Measurements from ENCODE around the gene ENTPD8.
"Not testable (repeated sequence)": the region's sequence is repeated elsewhere in the genome, so short reads cannot be mapped to it uniquely, and the experiment has no call there.

ENTPD8 gene

GRCh38 chr9:137474271-137474670, 33.1 kb upstream of the ENTPD8 start:
- no peak for DNase-seq

DNA sequence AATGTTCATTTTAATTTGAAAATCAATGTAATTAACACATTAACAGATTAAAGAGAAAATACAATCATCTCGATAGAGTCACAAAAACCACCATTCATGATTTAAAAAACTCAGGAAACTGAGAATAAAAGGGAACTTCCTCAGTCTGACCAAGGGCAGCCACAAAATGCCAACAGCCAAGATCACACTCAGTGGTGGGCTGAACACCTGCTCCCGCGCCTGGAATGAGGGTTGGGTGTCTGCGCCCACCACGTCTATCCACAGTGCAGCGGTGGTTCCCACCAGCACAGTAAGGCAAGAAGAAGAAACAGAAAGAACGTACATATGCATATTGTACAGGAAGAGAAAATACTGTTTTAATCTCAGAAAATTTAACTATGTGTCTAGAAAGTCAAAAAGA, 29.6 kb upstream of the ENTPD8 start:
- no peak for DNase-seq

GRCh38 chr9:137467896-137468295, 26.7 kb upstream of the ENTPD8 start:
- no peak for DNase-seq

- DNase-seq = no peak
Measured at GRCh38 chr9:137467161-137467581, 26.0 kb upstream of the ENTPD8 start.

- not testable (repeated sequence) for DNase-seq
Measured at GRCh38 chr9:137466389-137467085, 25.4 kb upstream of the ENTPD8 start.

DNA sequence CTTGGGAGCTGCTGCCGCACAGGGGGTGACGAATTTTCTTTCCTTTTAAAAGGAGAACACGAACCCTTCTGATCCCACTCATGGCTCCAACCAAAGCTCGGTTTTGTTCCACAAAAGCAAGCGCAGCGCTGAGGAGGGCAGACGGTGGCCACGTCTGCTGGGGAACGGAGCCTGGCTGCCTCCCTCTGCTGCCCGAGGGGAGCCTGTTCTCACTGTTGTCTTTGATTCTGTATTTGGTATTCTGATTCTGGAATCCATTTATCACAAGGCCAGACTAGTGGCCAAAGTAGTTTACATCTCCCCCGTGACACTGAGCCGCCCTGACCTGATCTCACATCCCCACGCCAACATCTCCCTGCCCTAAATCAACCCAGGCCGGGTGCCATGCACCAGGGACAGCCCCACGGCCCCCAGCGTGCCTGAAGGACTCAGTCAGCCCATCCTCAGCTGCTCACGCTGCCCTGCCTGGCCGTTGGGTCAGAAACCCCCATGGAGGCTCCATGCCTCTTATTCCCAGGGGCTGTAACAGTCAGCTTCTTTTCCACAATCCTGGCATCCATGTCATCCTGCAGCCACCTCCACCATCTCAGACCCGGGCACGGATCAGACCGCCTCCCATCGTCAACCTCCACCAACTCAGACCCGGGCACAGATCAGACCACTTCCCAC, 24.7 kb upstream of the ENTPD8 start:
- DNase-seq = no peak

- no peak for DNase-seq
Measured at GRCh38 chr9:137465000-137465719, 24.0 kb upstream of the ENTPD8 start.

- no peak for DNase-seq
Measured at GRCh38 chr9:137464291-137464999, 23.3 kb upstream of the ENTPD8 start.

- no peak for DNase-seq
Measured at GRCh38 chr9:137463931-137464290, 22.8 kb upstream of the ENTPD8 start.

DNA sequence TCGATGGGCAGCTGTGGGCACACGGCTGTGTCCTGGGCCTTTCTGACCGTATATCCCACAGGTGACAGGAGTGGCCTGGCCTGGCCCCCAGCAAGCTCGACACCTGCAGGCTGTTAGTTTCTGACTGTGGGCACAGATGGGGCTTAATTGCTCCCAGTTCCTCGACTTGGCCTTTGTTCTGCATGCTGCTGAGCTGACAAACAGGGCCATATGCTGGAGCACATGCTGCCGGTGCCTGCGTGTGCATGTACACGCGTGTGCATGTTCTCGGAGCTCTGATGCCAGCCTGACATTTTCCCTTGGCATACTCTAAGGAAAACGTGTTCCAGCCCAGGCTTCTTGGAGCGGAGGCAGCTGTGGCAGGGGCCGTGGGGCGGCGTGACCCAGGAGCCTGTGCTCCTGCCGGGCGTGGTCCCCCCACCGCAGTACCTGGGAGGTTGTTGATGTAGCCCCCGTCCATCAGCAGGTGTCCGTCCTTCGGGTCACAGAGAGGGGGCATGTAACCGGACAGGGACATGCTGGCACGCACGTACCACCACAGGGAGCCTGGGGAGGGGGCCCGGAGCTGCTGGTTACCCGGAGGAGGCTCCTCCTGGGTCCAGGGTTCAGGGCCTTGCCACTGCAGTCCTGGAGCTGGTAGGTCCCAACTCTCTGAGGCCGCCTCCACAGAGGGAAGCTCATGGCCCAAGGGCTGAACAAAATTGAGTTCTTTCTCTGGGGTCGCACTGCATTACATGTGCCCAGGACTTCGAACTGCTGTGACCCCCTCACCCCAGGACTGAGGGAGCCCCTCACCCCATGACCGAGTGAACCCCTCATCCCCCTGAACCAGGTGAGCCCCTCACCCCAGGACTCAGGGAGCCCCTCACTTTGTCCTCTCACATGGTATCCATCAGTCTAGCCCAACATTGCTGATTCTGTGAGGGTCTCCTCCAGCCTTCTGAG, 22.1 kb upstream of the ENTPD8 start:
- DNase-seq = no peak

DNA sequence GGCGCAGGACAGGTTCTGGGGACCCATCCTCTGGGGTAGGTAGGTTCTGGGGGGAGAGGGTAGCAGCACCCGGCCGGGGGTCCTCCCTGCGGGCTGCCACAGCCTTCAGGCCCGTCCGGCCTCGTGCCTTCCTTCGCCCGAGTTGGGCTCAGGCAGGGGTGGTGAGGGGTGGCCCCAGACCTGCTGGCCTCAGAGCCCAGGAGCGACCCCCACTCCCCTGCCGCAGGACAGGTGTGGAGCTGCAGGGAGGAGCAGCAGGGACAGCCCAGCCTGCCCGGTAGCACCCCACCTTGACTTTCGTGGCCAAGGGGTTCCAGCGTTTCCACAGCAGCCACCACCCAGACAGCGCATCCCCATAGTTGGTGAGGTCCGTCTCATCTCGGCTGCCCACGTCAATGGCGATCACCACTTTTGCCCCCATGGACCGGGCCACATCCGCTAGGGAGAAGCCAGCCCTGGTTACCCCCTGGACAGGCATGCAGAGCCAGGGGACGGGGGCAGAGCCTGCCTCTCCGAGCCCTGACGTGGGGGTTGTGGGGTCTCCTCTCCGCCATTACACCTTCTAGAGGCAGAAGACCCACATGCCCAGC, 21.3 kb upstream of the ENTPD8 start:
- no peak for DNase-seq

GRCh38 chr9:137461663-137462395, 20.7 kb upstream of the ENTPD8 start:
- peak in 3 of 4 experiments; percentile 60 to 78 (median 72) for DNase-seq

DNA sequence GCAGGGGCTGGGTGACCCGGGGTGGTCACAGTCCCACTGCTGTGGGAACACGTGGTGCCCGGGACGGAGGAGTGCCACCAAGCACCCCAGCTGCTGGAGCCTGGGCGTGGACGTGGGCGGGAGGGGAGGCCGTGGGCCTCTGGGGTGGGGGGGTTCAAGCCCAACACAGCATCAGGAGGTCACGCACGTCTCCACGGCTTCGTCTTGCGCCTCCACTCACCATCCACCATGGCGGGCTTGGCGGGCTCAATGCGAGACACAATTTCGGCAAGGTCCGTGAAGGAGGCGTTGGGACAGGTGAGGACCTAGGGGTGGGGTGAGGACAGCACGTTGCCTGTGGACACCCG, 20.1 kb upstream of the ENTPD8 start:
- no peak for DNase-seq

DNA sequence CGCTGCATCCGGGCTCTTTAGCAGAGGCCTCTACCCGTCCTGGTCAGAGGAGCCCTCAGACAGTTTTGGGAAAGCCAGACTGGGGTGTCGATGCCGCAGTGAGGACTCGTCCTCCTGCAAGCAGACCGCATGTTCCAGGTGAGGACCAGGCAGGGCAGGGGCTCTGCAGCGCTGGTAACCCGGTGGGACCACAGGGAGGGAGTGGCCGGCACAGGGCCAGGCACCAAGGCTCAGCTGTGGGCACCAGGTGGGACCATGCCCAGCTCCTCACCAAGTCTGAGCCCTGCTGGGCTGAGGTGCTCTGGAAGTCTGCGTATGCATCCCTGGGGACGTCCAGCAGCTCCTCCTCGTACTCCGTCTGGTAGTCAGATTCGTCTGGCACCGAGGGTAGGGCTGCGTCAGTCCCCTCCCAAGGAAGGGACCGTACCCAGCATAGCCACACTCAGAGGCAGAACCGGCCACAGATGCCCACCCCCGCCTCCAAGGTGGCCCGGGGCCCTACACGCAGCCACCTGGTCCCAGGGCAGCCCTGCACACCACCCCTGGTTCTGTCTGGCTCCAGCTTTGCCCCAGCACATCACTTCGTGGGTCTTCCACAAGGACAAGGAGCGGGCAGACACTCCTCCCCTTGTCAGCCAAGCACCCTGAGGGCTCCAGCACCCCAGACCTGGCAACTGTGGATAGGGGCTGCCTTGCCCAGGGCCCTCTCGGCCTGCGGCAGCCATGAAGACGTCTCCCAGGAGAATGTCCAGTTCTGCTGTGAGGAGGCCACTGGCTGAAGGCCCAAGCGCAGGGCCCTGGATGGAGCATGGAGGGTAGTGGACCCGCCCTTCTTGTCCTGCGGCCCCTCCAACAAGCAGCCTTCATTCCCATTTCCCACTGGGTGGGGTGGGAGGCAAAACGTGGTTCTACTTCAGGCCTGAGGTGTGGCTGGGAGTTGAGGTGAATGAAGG, 19.5 kb upstream of the ENTPD8 start:
- no peak for DNase-seq

- DNase-seq = no peak
Measured at GRCh38 chr9:137459601-137460362, 18.6 kb upstream of the ENTPD8 start.

DNA sequence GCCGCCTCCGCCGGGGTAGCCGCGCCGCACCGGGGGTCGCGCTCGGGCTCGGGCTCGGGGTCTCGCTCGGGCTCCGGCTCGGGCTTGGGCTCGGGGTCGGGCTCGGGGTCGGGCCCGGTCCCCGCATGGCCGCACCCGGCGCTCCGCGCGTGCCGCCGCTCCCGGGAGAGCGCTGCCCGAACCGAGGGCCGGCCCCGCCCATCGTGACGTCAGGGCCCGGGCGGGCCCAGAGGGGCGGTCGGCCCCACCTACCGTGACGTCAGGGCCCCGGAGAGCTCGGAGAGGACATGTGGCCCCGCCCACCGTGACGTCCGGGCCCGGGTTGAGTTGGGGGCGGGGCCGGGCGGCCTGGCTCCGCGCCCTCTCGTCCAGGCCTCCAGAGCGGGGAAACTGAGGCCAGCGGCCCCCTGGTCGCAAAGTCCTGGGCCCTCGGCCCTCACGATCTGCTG, 18.0 kb upstream of the ENTPD8 start, which contains the start of gene NSMF:
TSS of gene NSMF (minus strand) at position 183 of the 449 bp plus-strand sequence. CDS start 232 bp downstream, outside the sequence.
- peak; percentile 73 to 96 (median 83) for DNase-seq

DNA sequence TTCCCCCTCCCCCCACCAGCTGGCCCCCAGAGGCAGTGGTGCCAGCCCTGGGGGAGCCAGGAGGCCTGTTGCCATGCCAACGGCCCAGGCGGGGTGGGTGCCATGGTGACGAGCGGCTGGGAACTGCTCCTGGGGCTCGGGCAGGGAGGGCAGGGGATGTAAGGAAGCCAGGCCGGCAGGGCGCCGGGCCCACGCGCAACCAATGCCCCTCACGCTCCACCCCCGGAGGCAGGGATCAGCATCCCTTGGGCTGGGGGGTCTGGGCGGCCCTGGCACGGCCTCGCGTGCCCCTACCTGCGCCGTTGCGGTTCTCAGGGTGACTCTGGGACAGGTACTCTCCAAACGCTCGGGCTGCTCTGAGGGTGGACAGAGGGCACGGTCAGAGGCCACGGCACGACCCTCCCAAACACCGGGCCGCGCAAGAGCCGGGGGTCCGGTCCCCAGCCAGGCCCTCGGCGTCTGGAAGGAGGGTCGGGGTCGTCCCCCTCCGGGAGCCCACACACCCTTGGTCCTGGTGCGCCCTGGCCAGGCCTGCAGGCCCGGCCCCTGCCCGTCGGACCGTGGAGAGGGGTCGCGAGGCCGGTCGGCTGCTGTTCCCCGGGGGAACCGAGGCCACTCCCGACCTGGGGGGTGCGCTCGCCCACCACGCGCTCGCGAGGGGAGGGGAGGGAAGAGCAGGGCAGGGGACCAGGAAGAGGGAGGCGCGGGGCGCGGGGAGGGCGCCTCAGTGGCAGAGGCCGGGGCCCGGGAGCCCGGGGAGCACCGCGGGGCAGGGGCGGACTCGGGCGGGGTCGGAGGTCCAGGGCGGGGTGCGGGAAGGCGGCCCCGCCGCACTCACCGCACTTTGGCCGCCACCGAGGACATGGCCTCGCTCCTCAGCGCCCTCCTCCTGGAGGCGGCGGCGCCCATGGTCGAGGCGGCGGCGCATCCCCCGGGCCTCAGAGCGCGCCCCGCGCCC, 17.3 kb upstream of the ENTPD8 start:
- no peak for DNase-seq

Measured in activated naive CD4-positive, alpha-beta T cell (primary cell).